H9 (cell line): ENCODE measurements around the gene MYT1. TPM values are rescaled to one million over a fixed set of nuclear protein-coding genes. Genes with fewer than 3 reads are reported as not detected.

Experiments used
- DNase-seq: peaks from one replicate; pipeline ENCODE4 v3.0.0-alpha.2; 2017
- H2AFZ ChIP-seq: one replicate; pipeline ENCODE4 v1.6.1; 2013; ENCODE audit warnings: mild to moderate bottlenecking, low read length, control low read depth, moderate library complexity
- H2AK5ac ChIP-seq: 2 replicates; pipeline ENCODE4 v1.6.1; 2013; ENCODE audit warnings: low read length, control low read depth, mixed read lengths; ENCODE audit not compliant: insufficient read length
- H2BK120ac ChIP-seq: one replicate; pipeline ENCODE4 v1.6.1; 2013; ENCODE audit warnings: low read depth, mild to moderate bottlenecking, low read length, control low read depth, inconsistent platforms; ENCODE audit not compliant: poor library complexity, severe bottlenecking
- H2BK12ac ChIP-seq: 2 replicates; pipeline ENCODE4 v1.6.1; 2013; ENCODE audit warnings: low read length, control low read depth, mixed read lengths, low read depth; ENCODE audit not compliant: insufficient read length
- H2BK15ac ChIP-seq: 2 replicates; pipeline ENCODE4 v1.6.1; 2013; ENCODE audit warnings: low read depth, low read length, control low read depth
- H2BK20ac ChIP-seq: one replicate; pipeline ENCODE4 v1.6.1; 2013; ENCODE audit warnings: low read depth, mild to moderate bottlenecking, low read length, control low read depth, inconsistent platforms; ENCODE audit not compliant: poor library complexity, severe bottlenecking
- H2BK5ac ChIP-seq: 2 replicates; pipeline ENCODE4 v1.6.1; 2013; ENCODE audit warnings: low read length, control low read depth, mixed read lengths; ENCODE audit not compliant: insufficient read length
- H3K14ac ChIP-seq: 2 replicates; pipeline ENCODE4 v1.6.1; 2013; ENCODE audit warnings: low read length, control low read depth; ENCODE audit not compliant: insufficient read depth
- H3K18ac ChIP-seq: 2 replicates; pipeline ENCODE4 v1.6.1; 2013; ENCODE audit warnings: low read depth, mild to moderate bottlenecking, mixed read lengths, low read length, control low read depth; ENCODE audit not compliant: insufficient read length
- H3K23ac ChIP-seq: 2 replicates; pipeline ENCODE4 v1.6.1; 2013; ENCODE audit warnings: low read length, control low read depth, mixed read lengths, low read depth; ENCODE audit not compliant: insufficient read length
- H3K23me2 ChIP-seq: 2 replicates; pipeline ENCODE4 v1.6.1; 2013; ENCODE audit warnings: low read depth, mild to moderate bottlenecking, mixed read lengths, low read length, control low read depth; ENCODE audit not compliant: insufficient read length, poor library complexity, severe bottlenecking
- H3K27ac ChIP-seq: 2 replicates; pipeline ENCODE4 v1.5.1; 2013; ENCODE audit warnings: low read length, control low read depth, mixed read lengths, low read depth; ENCODE audit not compliant: insufficient read length
- H3K27me3 ChIP-seq: 2 replicates; pipeline ENCODE4 v1.6.1; 2013; ENCODE audit warnings: low read length, control low read depth, inconsistent platforms; ENCODE audit not compliant: insufficient read depth
- H3K4ac ChIP-seq: 2 replicates; pipeline ENCODE4 v1.6.1; 2013; ENCODE audit warnings: low read depth, mild to moderate bottlenecking, control low read depth, inconsistent platforms, low read length, moderate library complexity
- H3K4me1 ChIP-seq: 2 replicates; pipeline ENCODE4 v1.6.1; 2013; ENCODE audit warnings: low read length, control low read depth, inconsistent platforms; ENCODE audit not compliant: insufficient read depth
- H3K4me2 ChIP-seq: 2 replicates; pipeline ENCODE4 v1.6.1; 2013; ENCODE audit warnings: low read length, control low read depth, mixed read lengths; ENCODE audit not compliant: insufficient read length, insufficient read depth
- H3K56ac ChIP-seq: 2 replicates; pipeline ENCODE4 v1.6.1; 2013; ENCODE audit warnings: low read depth, mild to moderate bottlenecking, mixed read lengths, low read length, control low read depth; ENCODE audit not compliant: insufficient read length
- H3K79me1 ChIP-seq: 2 replicates; pipeline ENCODE4 v1.6.1; 2013; ENCODE audit warnings: low read depth, mild to moderate bottlenecking, moderate library complexity, low read length, control low read depth, inconsistent platforms; ENCODE audit not compliant: insufficient read depth, poor library complexity, severe bottlenecking
- H3K79me2 ChIP-seq: 2 replicates; pipeline ENCODE4 v1.6.1; 2013; ENCODE audit warnings: low read length, control low read depth, inconsistent platforms; ENCODE audit not compliant: insufficient read depth
- H3K9ac ChIP-seq: 2 replicates; pipeline ENCODE4 v1.6.1; 2013; ENCODE audit warnings: low read length, control low read depth, mixed read lengths; ENCODE audit not compliant: insufficient read length; ENCODE audit errors: extremely low read depth
- H3K9me3 ChIP-seq: one replicate; pipeline ENCODE4 v1.6.1; 2013; ENCODE audit warnings: low read depth, low read length, inconsistent platforms; ENCODE audit not compliant: control insufficient read depth
- H3T11ph ChIP-seq: one replicate; pipeline ENCODE4 v1.6.1; 2013; ENCODE audit warnings: mild to moderate bottlenecking, low read length, control low read depth, inconsistent platforms
- H4K20me1 ChIP-seq: one replicate; pipeline ENCODE4 v1.6.1; 2013; ENCODE audit not compliant: control insufficient read depth, insufficient read length, insufficient read depth
- H4K5ac ChIP-seq: 2 replicates; pipeline ENCODE4 v1.6.1; 2013; ENCODE audit warnings: low read depth, mild to moderate bottlenecking, mixed read lengths, low read length, control low read depth; ENCODE audit not compliant: insufficient read length
- H4K8ac ChIP-seq: replicated peaks from 2 replicates; pipeline ENCODE4 v1.6.1; 2013; ENCODE audit warnings: low read length, control low read depth, mixed read lengths, low read depth; ENCODE audit not compliant: insufficient read length
- H4K91ac ChIP-seq: 2 replicates; pipeline ENCODE4 v1.6.1; 2013; ENCODE audit warnings: low read depth, mild to moderate bottlenecking, moderate library complexity, mixed read lengths, low read length, control low read depth; ENCODE audit not compliant: insufficient read length
- H3K27ac Mint-ChIP-seq, 3 experiments: 2 replicates in 2 of 3; 3 replicates in 1 of 3; pipeline ENCODE4 v1.8.0; 2020 to 2021; ENCODE audit warnings: mixed read lengths in 3 of 3, mild to moderate bottlenecking in 1 of 3, moderate library complexity in 1 of 3
- H3K27me3 Mint-ChIP-seq: 2 replicates; pipeline ENCODE4 v1.8.0; 2021; ENCODE audit warnings: low read depth, mild to moderate bottlenecking, moderate library complexity, mixed read lengths
- H3K36me3 Mint-ChIP-seq, 3 experiments: 2 replicates in 2 of 3; 3 replicates in 1 of 3; pipeline ENCODE4 v1.8.0; 2020 to 2021; ENCODE audit warnings: low read depth in 3 of 3, mixed read lengths in 3 of 3; ENCODE audit not compliant: insufficient read depth in 1 of 3
- H3K4me1 Mint-ChIP-seq, 2 experiments: 2 replicates each; pipeline ENCODE4 v1.8.0; 2020; ENCODE audit warnings: mixed read lengths in 2 of 2
- H3K4me3 Mint-ChIP-seq, 2 experiments: 2 replicates in 1 of 2; 3 replicates in 1 of 2; pipeline ENCODE4 v1.8.0; 2020 to 2021; ENCODE audit warnings: mild to moderate bottlenecking in 2 of 2, mixed read lengths in 2 of 2, moderate library complexity in 1 of 2
- H3K9me3 Mint-ChIP-seq, 2 experiments: 2 replicates in 1 of 2; 3 replicates in 1 of 2; pipeline ENCODE4 v1.8.0; 2020; ENCODE audit warnings: mild to moderate bottlenecking in 2 of 2, mixed read lengths in 2 of 2, moderate library complexity in 1 of 2
- CTCF ChIP-seq: fragments of 200-600 bp; sonication (generic); conservative IDR thresholded peaks from 3 replicates; pipeline ENCODE4 v1.8.0; 2021; ENCODE audit warnings: antibody characterized with exemption, mild to moderate bottlenecking
- WGBS: extraction: QIAGEN DNeasy Blood & Tissue Kit; methylation state at CpG from one replicate; pipeline ENCODE4 v1.1.7; 2013; ENCODE audit warnings: missing lambda C conversion rate, low lambda C conversion rate, mixed read lengths; ENCODE audit not compliant: insufficient read length; ENCODE audit errors: extremely low coverage; 5-methylcytosine and 5-hydroxymethylcytosine counted together
- total RNA-seq: library from RNA; stranded (reverse); gene quantifications from 2 replicates; pipeline ENCODE4 v1.2.1, GENCODE V29; 2021

MYT1 gene
- total RNA-seq, 1 experiment from 2014 or later, result 0.79 TPM

GRCh38 chr20:64241061-64241460, 76.8 kb downstream of the MYT1 start:
- peaks cover 0 to 4% of the 10 kb centered on the region in 2 experiments; a peak in 1 of 4 replicates for H3K4me1 Mint-ChIP-seq
- Histone ChIP-seq H2BK20ac (no peak overlapping the region), H3K18ac (no peak overlapping the region), H2BK120ac (no peak overlapping the region), H2BK15ac (no peak overlapping the region), H3K23me2 (no peaks in the 10 kb centered on the region), H2AK5ac (no peak overlapping the region), H3K23ac (no peak overlapping the region), H3K56ac (no peak overlapping the region), H3K27ac (no peak overlapping the region), H3K4me1 (no peaks in the 10 kb centered on the region), H4K20me1 (no peaks in the 10 kb centered on the region), H4K5ac (no peak overlapping the region), H4K91ac (no peak overlapping the region), H3K9me3 (no peaks in the 10 kb centered on the region), H2BK5ac (no peak overlapping the region), H3K79me1 (no peaks in the 10 kb centered on the region), H3K4me2 (no peak overlapping the region), H3K79me2 (no peaks in the 10 kb centered on the region), H3T11ph (no peak overlapping the region), H2BK12ac (no peak overlapping the region), H4K8ac (no peak overlapping the region), H3K4ac (no peak overlapping the region), H3K9ac (no peak overlapping the region), H3K27me3 (no peaks in the 10 kb centered on the region), H3K14ac (no peak overlapping the region), H2AFZ (no peak overlapping the region)
- H3K27me3 Mint-ChIP-seq, result peaks cover 22% of the 10 kb centered on the region
- peaks cover 6 to 19% (median 9%) of the 10 kb centered on the region in 3 experiments; a peak in 5 of 7 replicates for H3K36me3 Mint-ChIP-seq
- H3K27ac Mint-ChIP-seq, result no peak overlapping the region
- no CpG with 5 or more reads among the region's 8 CpGs for WGBS
- TF ChIP-seq CTCF, result no peak
- no peak overlapping the region for H3K4me3 Mint-ChIP-seq
- H3K9me3 Mint-ChIP-seq, result peaks cover 15 to 16% of the 10 kb centered on the region in 2 experiments
- no peak for DNase-seq
